GM21529 (cell line): ENCODE results near the gene SOX18.
"Not testable (repeated sequence)": the region's sequence is repeated elsewhere in the genome, so short reads cannot be mapped to it uniquely, and the experiment has no call there.

Experiments used
- ATAC-seq: cut with Tn5 transposase; IDR thresholded peaks from one replicate; pipeline ENCODE4 v1.9.1; 2021; ENCODE audit not compliant: unreplicated experiment

SOX18 gene

DNA sequence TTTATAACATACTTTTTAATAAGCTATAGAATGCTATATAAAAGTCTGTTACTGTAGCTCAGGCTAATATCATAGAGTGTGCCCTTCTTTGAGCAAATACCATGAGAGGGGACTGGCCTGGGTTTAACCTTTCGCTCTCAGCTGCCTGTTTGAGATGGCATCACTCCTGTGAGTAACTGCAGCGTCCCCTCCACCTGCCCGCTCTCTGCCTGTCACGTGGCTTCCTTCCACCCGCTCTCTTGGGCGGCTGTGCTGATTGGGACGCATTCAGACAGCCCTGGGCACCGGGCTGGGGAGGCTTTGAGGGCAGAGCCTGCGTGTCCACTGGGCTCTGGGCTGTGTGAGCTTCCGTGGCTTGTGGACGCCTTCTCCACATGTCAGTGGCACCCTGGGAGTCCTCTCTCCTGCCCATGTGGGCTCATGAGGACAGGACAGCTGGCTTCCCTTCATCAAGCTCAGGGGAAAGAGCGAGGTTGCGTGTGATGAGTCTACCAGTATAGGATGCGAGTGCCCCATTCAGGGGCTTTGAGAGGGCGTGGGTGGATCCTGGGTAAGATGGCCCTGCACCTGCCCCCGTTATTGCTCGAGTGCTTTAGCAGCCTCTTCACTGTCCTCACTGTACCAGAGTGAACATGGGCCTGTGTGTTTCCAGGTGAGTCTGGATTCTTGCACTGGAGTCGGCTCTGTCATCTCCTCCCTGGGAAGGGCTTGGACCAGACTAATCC lies 24.2 kb downstream of the SOX18 start:
- no peak for ATAC-seq

DNA sequence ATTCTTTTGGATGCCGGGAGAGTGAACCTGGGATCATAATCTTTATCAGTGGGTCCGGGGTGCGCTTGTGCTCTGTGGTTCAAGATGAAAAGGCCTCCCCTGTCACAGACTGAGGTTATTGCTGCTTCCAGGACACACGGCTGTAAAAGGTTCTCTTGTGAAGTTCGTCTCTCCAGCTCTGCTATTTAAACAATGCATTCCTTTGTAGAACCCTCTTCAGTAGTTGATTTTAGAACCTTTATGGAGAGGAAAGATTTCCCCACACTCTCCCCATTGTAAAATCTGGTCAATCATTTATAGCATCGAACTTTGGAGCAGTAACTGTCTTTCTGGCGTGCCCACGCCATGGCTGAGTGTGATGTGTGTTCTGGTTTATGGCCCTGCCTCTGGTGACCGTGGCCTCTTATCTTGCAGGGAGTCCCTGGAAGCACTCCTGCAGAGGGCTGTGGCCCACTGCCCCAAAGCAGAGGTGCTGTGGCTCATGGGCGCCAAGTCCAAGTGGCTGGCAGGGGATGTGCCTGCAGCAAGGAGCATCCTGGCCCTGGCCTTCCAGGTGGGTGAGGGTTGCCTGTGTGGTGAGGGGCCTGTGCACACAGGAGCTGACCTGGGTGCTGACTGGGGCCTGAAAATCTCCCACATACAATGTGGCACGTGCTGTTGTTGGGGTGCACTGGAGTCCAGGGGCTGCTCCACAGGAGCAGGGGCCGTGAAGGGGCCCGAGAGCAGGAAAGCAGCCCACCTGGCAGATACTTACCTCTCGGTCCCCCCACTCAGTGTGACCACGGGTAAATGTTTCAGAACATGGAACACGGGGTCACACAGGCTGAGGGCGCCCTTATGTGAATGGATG lies 25.1 kb downstream of the SOX18 start:
- no peak for ATAC-seq

DNA sequence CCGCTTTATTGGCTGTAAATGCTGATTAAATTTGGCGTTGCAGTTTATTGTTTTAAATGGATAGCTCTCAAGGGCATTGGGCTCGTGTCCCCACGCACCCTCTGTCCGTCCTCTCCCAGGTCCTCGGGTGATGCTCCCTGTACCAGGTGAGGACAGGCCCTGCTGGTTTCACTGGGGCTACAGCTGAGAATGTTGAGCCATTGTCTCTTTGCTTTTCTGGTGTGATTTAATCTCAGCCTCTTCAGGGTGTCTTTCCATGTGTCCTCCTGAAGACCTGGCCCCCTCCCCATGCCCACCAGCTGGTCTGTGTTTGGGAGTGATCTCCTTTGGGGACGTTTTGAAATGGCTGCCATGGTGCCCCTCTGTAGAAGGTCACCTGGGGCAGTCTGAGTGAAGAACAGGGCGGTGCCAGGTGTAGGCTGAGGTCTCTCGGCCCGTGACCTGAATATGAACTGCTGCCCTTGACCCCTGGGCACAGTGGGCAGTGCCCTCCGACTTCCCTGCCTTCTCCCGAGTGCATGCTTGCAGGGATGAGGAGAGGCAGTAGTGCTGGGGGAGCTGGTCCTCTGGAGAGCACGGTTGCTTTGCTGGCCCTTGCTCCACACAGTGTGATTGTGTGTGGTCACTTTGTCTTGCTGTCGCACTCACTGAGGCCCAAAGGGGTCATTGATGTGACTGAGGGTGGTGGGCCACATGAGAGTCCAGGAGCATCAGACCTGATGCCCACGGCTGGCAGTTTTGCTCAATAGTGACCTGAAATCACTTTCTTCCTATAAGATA lies 25.9 kb downstream of the SOX18 start:
- ATAC-seq: no peak

DNA sequence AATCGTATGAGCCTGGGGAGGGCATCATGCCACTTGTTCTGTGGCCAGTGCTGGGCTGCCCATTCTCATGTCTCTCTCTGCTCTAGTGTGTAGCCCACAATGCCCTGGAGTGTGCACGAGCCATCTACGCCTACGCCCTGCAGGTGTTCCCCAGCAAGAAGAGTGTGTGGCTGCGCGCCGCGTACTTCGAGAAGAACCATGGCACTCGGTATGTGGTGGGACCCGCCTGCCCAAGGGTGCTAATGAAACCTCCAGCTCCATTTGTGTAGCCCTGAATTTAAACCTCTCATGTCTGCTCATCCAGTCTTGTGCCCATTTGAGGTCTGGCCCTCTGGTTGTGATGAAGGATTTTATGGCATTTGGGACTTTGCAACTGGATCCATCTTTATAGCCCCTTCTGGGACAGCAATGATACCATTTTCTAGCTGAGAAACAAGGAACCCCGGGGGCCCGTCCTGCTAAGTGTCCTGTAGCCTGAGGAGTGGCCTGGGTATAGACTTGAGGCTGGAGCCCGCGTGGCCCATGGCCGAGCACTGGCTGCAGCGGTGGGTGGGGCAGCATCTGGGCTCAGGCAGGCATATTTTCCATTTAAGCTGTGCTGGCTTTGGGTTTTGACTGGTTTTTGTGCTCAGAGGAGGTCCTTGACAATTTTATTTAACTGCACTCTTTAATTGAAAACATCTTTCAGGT lies 26.6 kb downstream of the SOX18 start:
- ATAC-seq: no peak

DNA sequence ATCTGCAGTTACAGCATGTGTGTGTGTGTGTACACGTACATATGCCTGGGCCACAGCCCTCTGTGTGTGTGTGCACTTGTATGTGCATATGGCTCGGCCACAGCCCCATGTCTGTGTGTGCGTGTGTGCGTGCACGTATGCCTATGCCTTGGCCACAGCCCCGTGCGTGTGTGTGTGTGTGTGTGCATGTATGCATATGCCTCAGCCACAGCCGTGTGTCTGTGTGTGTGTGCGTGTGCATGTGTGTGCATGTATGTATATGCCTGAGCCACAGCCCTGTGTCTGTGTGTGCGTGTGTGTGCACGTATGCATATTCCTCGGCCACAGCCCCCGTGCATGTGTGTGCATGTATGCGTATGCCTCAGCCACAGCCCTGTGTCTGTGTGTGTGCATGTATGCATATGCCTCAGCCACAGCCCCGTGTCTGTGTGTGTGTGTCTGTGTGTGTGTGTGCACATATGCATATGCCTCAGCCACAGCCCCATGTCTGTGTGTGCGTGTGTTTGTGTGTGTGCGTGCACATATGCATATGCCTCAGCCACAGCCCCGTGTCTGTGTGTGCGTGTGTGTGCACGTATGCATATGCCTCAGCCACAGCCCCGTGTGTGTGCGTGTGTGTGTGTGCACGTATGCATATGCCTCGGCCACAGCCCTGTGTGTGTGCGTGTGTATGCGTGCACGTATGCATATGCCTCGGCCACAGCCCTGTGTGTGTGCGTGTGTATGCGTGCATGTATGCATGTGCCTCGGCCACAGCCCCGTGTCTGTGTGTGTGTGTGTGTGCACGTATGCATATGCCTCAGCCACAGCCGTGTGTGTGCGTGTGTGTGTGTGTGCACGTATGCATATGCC lies 28.1 kb downstream of the SOX18 start:
- ATAC-seq: no peak

DNA sequence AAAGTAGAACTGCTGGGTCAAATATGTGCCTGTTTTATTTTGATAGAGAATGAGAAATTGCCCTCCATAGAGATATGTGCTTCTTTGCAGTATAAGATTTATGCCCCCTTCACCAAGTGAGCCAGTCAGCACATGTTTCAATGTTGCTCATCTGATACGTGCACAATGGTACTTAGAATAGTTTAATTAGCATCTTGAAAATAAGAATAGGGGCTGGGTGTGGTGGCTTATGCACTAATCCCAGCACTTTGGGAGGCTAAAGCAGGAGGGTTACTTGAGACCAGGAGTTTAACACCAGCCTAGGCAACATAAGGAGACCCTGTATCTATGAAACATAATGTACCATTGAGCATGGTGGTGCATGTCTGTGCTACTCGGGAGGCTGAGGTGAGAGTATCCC lies 33.8 kb downstream of the SOX18 start:
- ATAC-seq: no peak

DNA sequence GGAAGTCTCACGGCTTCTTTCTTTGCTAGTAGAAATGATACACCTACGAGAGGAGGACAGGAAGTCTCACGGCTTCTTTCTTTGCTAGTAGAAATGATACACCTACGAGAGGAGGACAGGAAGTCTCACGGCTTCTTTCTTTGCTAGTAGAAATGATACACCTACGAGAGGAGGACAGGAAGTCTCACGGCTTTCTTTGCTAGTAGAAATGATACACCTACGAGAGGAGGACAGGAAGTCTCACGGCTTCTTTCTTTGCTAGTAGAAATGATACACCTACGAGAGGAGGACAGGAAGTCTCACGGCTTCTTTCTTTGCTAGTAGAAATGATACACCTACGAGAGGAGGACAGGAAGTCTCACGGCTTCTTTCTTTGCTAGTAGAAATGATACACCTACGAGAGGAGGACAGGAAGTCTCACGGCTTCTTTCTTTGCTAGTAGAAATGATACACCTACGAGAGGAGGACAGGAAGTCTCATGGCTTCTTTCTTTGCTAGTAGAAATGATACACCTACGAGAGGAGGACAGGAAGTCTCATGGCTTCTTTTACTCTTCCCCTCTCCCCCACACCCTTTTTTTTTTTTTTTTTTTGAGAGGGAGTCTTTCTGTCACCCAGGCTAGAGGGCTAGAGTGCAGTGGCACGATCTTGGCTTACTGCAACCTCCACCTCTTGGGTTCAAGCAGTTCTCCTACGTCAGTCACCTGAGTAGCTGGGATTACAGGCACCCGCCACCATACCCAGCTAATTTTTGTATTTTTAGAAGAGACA lies 36.9 kb downstream of the SOX18 start:
- not testable (repeated sequence) for ATAC-seq

DNA sequence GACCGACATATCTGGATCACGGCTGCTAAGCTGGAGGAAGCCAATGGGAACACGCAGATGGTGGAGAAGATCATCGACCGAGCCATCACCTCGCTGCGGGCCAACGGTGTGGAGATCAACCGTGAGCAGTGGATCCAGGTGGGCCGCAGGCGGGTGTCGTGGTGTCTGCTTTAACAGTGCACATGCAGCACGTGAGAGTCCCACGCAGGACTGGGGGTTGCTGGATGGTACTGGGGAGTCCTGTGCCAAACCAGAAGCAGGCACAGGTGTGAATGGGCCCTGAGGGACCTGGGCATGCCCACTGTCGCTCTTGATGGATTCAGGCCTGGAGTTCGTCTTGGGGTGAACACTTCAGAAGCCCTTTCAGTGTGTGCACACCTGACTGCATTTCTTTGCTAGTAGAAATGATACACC lies 38.1 kb downstream of the SOX18 start:
- peak; percentile 39 for ATAC-seq

DNA sequence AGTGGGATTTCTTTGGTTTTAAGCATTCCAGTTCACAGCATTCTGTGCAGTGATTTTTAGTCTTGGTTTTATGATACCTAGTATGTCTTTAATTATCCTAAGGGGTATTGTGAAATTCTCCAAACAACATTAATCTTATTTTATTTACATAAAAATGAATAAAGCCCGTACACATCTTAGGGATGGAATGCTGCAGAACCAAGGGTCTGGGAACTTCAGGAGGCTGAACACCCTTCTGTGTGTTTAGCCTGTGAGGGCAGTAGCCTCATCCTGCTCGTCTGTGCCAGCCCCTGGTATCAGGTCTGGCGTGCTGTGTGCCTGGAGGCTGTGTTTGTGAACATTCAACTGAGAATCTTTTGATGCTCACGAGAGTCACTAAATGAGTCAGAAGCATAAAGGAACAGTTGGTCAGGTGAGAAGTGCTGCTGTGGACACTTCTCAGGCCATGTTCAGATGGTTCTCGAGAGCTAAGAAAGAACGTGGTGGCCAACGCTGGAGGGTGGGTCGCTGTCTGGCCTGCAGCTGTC lies 38.7 kb downstream of the SOX18 start:
- ATAC-seq: peak; percentile 59

DNA sequence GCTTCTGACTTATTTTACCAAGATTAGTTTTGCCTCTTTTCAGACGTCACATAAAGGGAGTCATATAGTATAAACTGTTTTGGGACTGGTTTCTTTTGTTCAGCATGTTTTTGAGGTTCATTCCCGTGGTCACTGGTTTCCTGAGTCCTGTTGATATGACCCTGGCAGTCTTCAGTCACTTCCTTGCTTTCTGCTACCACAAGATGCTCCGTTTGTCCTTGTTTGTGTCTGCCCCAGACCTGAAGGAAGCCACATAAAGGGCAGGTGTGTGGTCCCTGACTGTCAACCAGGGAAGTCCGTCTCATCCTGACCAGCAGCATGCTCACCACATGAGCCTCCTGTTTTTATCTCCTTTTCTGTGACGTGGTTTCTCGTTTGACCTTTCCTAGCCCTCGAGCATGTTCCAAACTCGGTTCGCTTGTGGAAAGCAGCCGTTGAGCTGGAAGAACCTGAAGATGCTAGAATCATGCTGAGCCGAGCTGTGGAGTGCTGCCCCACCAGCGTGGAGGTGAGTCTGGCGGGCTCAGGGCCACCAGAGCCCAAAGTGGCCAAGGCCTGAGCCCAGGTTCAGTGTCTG lies 39.5 kb downstream of the SOX18 start:
- no peak for ATAC-seq

DNA sequence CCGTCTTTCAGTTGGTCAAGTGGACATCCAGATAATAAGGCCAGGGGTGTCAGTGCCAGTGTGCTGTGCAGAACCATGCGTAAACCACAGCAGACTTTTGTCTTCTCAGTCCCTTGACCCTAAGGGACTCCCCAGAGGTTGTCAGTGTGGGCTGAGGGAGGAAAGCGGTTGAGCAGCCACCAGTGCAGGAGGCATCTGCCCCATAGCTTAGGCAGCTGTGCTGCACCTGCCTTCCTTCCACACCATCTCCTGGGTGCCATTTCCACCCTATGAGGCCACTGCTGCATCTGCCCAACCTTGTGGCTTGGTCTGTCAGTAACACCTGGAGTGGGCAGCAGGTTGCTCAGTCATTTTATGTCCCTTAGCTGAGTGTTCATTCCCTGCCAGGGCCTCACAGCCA lies 42.5 kb downstream of the SOX18 start:
- ATAC-seq: no peak

DNA sequence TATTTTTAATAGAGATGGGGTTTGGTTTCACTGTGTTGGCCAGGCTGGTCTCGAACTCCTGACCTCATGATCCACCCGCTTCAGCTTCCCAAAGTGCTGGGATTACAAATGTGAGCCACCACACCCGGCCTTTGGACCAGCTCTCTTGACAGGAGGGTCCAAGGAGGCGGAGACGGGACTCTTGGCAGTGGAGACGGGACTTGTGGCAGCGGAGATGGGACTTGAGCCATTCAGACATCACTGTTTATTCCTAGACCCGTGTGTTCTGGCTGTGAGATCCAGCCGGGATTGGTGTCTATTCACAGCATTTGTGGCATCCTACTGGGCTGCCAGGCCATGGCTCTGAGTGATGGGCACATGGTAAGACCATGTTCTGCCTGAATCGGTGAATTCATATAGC lies 42.9 kb downstream of the SOX18 start:
- ATAC-seq: no peak

DNA sequence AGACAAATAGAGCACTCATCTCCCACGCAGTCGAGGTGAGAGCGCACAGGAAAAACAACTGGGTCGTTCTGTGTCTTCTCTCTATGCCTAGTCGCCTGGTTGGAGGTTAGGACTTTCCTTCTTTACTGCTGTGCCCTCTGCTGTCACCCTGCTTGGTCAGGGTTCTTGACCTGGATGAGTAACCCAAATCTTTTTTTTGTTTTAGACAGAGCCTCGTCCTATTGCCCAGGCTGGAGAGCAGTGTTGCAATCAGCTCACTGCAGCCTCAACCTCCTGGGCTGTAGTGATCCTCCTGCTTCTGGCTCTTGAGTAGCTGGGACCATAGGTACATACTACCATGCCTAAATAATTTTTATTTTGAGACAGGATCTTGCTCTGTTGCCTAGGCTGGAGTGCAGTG lies 44.0 kb downstream of the SOX18 start:
- no peak for ATAC-seq

DNA sequence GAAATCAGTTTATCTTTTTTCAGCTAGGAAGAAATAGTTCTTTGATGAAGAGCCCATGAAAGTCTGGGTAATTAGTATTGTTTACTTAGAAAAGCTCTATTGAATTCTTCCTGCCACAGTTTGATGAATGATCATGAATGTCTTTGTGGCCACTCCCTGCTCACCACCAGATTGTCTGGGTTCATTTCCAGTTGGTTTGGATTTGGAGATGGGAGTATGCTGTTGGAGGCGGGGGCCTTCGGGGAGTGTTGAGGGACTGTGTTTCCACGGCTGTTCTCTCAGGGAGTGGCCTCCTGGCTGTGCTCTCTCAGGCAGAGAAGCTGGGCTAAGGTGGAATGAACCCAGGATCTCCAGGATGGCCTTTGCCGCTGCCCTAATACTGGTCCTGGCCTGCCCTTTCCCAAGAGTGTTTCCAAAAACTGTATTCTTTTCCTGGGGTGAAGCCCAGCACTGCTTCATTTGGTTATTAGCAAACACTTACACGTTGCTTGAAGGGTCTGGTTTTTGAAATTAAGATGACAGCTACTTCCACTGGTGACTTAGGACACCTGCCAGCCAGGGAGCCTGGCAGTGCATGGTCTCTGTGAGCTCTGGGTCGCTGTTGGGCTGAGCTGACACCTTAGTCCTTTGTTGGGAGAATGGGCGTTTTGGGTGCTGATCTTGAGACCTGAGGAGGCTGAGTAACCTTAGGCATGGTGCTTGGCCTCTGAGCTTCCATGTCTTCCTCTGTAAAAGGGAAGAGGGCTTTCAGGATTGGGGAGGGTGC lies 45.3 kb downstream of the SOX18 start:
- ATAC-seq: no peak

DNA sequence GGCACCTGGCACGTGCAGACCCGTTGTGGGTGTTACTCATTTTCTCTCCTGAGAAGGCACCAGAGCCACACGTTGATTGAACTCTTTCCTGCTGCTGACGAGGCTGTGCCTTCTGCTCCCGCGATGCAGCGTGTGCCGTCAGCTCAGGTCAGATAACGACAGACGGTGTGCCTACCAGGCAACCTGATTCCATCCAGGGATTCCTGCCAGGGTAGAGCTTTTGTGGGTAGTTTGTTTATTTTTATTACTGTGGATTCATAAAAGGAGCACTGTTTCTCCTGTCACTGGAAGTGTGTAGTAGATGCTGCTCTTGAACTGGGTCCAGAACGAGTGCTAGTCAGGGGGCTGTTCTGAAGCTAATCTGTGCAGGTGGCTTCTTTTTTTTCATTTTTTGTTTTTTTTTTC lies 47.8 kb downstream of the SOX18 start:
- ATAC-seq: no peak

DNA sequence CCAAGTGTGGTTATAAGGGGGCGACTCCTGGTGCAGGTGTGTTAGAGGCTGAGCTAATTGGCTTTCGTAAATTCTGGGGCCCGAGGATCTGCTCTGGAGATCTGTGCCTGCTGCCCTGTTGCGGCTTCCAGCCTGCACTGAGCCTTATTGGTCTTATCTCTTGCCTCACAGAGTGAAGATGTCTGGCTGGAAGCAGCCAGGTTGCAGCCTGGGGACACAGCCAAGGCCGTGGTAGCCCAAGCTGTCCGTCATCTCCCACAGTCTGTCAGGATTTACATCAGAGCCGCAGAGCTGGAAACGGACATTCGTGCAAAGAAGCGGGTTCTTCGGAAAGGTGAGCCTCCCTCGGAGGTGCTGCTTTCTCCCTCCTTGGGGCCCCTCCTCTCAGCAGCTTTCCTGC lies 48.5 kb downstream of the SOX18 start:
- ATAC-seq: no peak
